Osteocyte (in vitro differentiated cells): Measurements from ENCODE around the gene LUC7L. TPM values are rescaled to one million over a fixed set of nuclear protein-coding genes. Genes with fewer than 3 reads are reported as not detected.

ENCODE experiments used
- DNase-seq: peaks from one replicate; pipeline ENCODE4 v3.0.0; 2021; ENCODE audit warnings: mixed read lengths; ENCODE audit not compliant: unreplicated experiment; ENCODE audit errors: extremely low spot score
- H3K27ac Mint-ChIP-seq: one replicate; pipeline ENCODE4 v1.8.0; 2021; ENCODE audit warnings: mild to moderate bottlenecking, mixed read lengths; ENCODE audit not compliant: unreplicated experiment
- H3K27me3 Mint-ChIP-seq: one replicate; pipeline ENCODE4 v1.8.0; 2021; ENCODE audit warnings: mixed read lengths; ENCODE audit not compliant: unreplicated experiment
- H3K36me3 Mint-ChIP-seq: one replicate; pipeline ENCODE4 v1.8.0; 2021; ENCODE audit warnings: mixed read lengths; ENCODE audit not compliant: unreplicated experiment
- H3K4me1 Mint-ChIP-seq: one replicate; pipeline ENCODE4 v1.8.0; 2021; ENCODE audit warnings: mixed read lengths; ENCODE audit not compliant: unreplicated experiment
- H3K4me3 Mint-ChIP-seq: one replicate; pipeline ENCODE4 v1.8.0; 2021; ENCODE audit warnings: mild to moderate bottlenecking, moderate library complexity, mixed read lengths; ENCODE audit not compliant: unreplicated experiment
- H3K9me3 Mint-ChIP-seq: one replicate; pipeline ENCODE4 v1.8.0; 2021; ENCODE audit warnings: mixed read lengths; ENCODE audit not compliant: unreplicated experiment
- total RNA-seq: library from RNA; stranded (reverse); gene quantifications from 2 replicates; pipeline ENCODE4 v1.2.1, GENCODE V29; 2021
- TF ChIP-seq, protein P1 (sequence below): fragments of 200-600 bp; sonication (generic); IDR thresholded peaks from 2 replicates; pipeline ENCODE4 v1.5.0; 2021; ENCODE audit warnings: antibody characterized with exemption, mild to moderate bottlenecking, moderate library complexity

The LUC7L gene
- total RNA-seq, 1 donor from 2014 or later, result 104 TPM

DNA sequence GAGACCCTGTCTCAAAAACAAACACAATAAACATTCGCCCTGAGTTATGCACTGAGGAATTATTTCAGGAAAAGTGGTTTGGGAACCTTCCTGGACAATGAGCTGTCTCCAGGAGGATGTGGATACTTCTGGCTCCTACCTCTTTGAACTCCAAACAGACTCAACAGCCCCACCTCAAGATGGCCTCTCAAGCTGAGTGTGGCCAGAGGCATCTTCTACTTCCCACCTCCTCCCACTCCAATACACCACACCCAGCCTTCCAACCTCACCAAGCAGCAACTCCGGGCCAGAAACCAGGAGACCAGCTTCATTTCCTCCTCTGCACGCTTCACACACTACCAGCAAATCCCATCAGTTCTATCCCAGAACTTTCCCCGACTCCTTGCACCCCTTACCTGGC is 37.4 kb downstream of the LUC7L start:
- no peak for DNase-seq
- peaks cover 48% of the 10 kb centered on the region for H3K36me3 Mint-ChIP-seq
- TF ChIP-seq, protein P1, sequence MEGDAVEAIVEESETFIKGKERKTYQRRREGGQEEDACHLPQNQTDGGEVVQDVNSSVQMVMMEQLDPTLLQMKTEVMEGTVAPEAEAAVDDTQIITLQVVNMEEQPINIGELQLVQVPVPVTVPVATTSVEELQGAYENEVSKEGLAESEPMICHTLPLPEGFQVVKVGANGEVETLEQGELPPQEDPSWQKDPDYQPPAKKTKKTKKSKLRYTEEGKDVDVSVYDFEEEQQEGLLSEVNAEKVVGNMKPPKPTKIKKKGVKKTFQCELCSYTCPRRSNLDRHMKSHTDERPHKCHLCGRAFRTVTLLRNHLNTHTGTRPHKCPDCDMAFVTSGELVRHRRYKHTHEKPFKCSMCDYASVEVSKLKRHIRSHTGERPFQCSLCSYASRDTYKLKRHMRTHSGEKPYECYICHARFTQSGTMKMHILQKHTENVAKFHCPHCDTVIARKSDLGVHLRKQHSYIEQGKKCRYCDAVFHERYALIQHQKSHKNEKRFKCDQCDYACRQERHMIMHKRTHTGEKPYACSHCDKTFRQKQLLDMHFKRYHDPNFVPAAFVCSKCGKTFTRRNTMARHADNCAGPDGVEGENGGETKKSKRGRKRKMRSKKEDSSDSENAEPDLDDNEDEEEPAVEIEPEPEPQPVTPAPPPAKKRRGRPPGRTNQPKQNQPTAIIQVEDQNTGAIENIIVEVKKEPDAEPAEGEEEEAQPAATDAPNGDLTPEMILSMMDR, result no peak

DNA sequence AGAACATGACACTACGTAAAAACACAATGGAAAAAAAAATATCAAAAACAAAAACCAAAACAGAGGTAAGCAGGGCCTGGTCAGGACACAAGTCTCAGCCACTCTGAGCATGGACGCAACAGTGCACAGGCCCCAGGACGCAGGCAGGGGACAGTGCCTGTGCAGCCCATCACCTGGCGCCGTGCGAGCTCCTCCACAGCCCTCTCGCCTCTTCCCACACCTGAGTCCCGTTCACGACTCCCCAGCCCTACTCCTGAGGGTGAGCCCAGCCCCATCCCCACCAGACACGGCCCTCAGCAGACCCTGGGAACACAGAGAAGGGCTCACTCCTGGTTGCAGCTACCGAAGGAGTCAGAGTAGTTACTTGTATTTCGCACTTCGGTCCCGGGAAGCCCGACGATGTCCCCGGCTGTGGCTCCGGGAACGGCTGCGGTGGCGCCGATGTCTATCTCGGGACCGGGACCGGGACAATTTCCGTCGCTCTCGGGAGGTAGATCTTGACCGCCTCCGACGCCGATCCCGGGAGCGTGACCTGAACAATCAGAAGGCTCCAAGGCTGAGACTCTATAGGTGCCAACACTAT is 39.6 kb downstream of the LUC7L start:
- Mint-ChIP-seq H3K27ac (no peak overlapping the region), H3K9me3 (no peaks in the 10 kb centered on the region), H3K4me3 (no peak overlapping the region), H3K27me3 (no peaks in the 10 kb centered on the region), H3K4me1 (peaks cover 5% of the 10 kb centered on the region), H3K36me3 (peaks cover 47% of the 10 kb centered on the region)
- TF ChIP-seq, protein P1, result no peak
- no peak for DNase-seq

More for the DNA sequence above, 37.4 kb downstream of the LUC7L start:
- Mint-ChIP-seq H3K9me3 (no peaks in the 10 kb centered on the region), H3K4me1 (peaks cover 5% of the 10 kb centered on the region), H3K27me3 (no peaks in the 10 kb centered on the region), H3K27ac (no peak overlapping the region), H3K4me3 (no peak overlapping the region)

DNA sequence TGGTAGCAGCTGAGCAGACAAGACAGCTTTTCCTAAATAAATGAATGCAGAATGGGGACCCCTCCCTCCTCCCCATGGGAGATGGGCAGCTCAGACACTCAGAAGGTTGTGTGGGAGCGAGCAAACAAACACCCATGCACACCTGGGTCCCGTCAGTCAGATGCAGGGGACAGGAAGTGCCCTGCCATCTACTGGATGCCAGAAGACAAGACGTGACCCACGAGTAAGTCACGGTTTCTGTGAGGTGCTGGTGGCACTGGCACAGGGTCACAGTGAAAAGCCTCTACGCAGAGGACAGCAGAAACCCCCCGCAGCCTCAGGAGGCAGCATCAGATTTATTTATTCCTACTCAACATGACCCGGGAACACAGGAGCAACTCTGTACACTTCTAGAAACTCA is 40.6 kb downstream of the LUC7L start:
- Mint-ChIP-seq H3K36me3 (peaks cover 45% of the 10 kb centered on the region), H3K4me1 (peaks cover 5% of the 10 kb centered on the region), H3K27ac (no peak overlapping the region), H3K4me3 (no peak overlapping the region), H3K9me3 (no peaks in the 10 kb centered on the region), H3K27me3 (no peaks in the 10 kb centered on the region)
- no peak for DNase-seq
- TF ChIP-seq, protein P1, result peak; percentile 16

DNA sequence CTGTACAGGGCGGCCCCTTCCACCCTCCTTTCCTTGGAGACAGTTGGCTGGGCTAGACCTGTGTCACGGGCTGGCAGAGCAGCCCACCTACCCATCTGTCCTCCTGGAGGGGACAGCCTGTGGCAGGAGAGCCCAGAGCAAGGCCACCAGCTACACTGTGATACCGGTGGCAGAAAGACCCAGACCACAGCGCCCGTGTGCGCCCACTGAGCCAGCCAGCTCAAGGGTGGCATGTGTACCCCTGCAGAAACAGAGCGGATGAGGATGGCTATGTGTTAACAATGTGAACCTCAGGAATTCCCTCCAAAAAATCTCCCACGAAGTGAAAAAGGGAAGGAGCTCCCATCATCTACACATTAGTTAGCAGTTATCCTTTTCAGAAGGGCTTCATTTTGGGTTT is 41.9 kb downstream of the LUC7L start:
- no peaks in the 10 kb centered on the region for H3K9me3 Mint-ChIP-seq
- no peak overlapping the region for H3K27ac Mint-ChIP-seq
- peaks cover 5% of the 10 kb centered on the region for H3K4me1 Mint-ChIP-seq
- no peak overlapping the region for H3K4me3 Mint-ChIP-seq
- TF ChIP-seq, protein P1, result no peak
- DNase-seq, result no peak
- no peaks in the 10 kb centered on the region for H3K27me3 Mint-ChIP-seq
- peaks cover 38% of the 10 kb centered on the region for H3K36me3 Mint-ChIP-seq

DNA sequence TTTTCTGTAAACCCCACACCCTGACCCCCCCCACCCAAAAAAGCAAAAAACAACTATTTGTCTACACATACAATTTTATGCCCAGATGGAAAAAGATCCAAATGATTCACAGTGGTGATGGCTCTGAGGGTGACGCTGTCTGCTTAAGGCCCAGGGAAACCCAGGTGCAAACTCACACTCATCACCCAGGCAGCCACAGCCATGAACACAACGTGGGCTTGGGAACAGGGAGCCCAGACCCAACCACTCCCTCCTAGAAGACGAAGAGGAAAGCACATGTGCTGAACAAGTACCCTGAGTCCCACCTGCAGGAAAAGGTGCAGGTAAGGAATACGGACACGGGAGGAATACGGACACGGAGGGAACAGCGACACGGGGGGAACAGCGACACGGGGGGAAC is 43.6 kb downstream of the LUC7L start:
- DNase-seq, result no peak
- no peaks in the 10 kb centered on the region for H3K9me3 Mint-ChIP-seq
- no peak overlapping the region for H3K27ac Mint-ChIP-seq
- H3K4me3 Mint-ChIP-seq, result no peak overlapping the region
- no peaks in the 10 kb centered on the region for H3K4me1 Mint-ChIP-seq
- H3K36me3 Mint-ChIP-seq, result peaks cover 27% of the 10 kb centered on the region
- TF ChIP-seq, protein P1, result no peak
- H3K27me3 Mint-ChIP-seq, result no peaks in the 10 kb centered on the region
